ENCODE results near the gene MAD1L1.
A peak's percentile ranks its signal among the peaks of the same experiment; 100 is the strongest.

MAD1L1 gene

DNA sequence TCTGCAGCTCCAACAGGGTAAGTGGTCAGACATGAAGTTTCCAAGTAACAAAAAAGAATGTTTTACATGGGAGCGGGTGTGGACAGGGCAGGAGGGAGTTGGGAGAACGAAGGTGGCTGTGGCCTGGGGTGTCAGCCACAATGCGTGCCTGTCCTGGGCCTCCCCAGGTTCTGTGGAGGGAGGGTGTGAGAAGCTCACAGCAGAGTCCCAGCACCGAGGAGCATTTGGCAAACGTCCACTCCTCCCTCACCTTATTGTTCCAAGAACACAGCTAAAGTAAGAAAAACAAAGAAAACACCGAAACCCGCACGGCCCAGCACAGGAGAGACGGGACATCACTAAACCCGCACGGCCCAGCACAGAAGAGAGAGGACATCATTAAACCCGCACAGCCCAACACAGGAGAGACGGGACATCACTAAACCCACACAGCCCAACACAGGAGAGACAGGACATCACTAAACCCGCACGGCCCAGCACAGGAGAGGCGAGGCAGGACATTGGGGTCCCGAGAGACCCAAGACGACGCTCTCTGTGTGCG lies 226.4 kb downstream of the MAD1L1 start:
- Histone ChIP-seq H3K27me3 (ENCODE audit: control insufficient read depth, low read length) (no peaks in the 10 kb centered on the region), H3K79me2 (ENCODE audit: control insufficient read depth, low read length) (no peaks in the 10 kb centered on the region), H3K4me2 (ENCODE audit: low read length) (peak overlapping the region; percentile 55), H3K36me3 (ENCODE audit: control insufficient read depth, low read length) (peaks cover 4% of the 10 kb centered on the region), H3F3A (ENCODE audit: control insufficient read depth, insufficient read depth) (no peaks in the 10 kb centered on the region), H3K9me3 (ENCODE audit: control insufficient read depth, insufficient read depth, low read length) (no peaks in the 10 kb centered on the region), H3K27ac (ENCODE audit: low read depth, low read length) (peak overlapping the region; percentile 43; the same call in 1 of the 2 replicates), H3K4me3 (ENCODE audit: low read length) (peak overlapping the region; percentile 38), H3K9me2 (replicated peaks; ENCODE audit: control insufficient read depth, low read length) (no peaks in the 10 kb centered on the region), H4K20me1 (ENCODE audit: control insufficient read depth, insufficient read depth, low read depth, low read length) (no peaks in the 10 kb centered on the region), H3K4me1 (ENCODE audit: control insufficient read depth, low read length) (peaks cover 26% of the 10 kb centered on the region)
- TF ChIP-seq, protein P1, sequence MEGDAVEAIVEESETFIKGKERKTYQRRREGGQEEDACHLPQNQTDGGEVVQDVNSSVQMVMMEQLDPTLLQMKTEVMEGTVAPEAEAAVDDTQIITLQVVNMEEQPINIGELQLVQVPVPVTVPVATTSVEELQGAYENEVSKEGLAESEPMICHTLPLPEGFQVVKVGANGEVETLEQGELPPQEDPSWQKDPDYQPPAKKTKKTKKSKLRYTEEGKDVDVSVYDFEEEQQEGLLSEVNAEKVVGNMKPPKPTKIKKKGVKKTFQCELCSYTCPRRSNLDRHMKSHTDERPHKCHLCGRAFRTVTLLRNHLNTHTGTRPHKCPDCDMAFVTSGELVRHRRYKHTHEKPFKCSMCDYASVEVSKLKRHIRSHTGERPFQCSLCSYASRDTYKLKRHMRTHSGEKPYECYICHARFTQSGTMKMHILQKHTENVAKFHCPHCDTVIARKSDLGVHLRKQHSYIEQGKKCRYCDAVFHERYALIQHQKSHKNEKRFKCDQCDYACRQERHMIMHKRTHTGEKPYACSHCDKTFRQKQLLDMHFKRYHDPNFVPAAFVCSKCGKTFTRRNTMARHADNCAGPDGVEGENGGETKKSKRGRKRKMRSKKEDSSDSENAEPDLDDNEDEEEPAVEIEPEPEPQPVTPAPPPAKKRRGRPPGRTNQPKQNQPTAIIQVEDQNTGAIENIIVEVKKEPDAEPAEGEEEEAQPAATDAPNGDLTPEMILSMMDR (IDR thresholded peaks at IDR 0.05; ENCODE audit: low read depth, low read length, poor library complexity, severe bottlenecking), result no peak
- TF ChIP-seq EZH2phosphoT487 (IDR thresholded peaks at IDR 0.05; ENCODE audit: borderline replicate concordance, low read length), result no peak

DNA sequence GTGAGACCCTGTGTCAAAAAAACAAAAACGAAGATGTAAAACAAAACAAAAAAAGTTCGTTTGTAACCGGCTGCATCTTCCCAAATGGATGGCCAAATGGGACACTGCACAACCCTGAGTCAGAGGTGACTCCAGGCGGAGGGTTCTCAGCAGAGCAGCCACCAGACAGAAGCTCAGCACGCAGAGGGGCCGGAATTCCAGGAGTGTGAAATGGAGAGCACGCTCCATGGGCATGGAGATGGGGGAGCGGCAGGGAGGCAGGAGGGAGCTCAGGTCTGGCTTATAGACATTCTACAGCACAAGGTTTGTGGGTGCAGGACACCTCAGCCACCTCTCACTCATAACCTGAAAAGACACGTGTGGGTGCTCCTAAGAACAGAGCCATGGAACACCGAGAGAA lies 227.0 kb downstream of the MAD1L1 start:
- Histone ChIP-seq H3K9me3 (ENCODE audit: control insufficient read depth, insufficient read depth, low read length) (no peaks in the 10 kb centered on the region), H3F3A (ENCODE audit: control insufficient read depth, insufficient read depth) (no peaks in the 10 kb centered on the region), H3K4me3 (ENCODE audit: low read length) (peak overlapping the region; percentile 38), H3K4me1 (ENCODE audit: control insufficient read depth, low read length) (peaks cover 26% of the 10 kb centered on the region), H3K79me2 (ENCODE audit: control insufficient read depth, low read length) (no peaks in the 10 kb centered on the region), H4K20me1 (ENCODE audit: control insufficient read depth, insufficient read depth, low read depth, low read length) (no peaks in the 10 kb centered on the region), H3K27ac (ENCODE audit: low read depth, low read length) (peak overlapping the region; percentile 43), H3K4me2 (ENCODE audit: low read length) (peak overlapping the region; percentile 55), H3K27me3 (ENCODE audit: control insufficient read depth, low read length) (no peaks in the 10 kb centered on the region), H3K9me2 (replicated peaks; ENCODE audit: control insufficient read depth, low read length) (no peaks in the 10 kb centered on the region), H3K36me3 (ENCODE audit: control insufficient read depth, low read length) (peaks cover 4% of the 10 kb centered on the region)
- TF ChIP-seq EZH2phosphoT487 (IDR thresholded peaks at IDR 0.05; ENCODE audit: borderline replicate concordance, low read length), result no peak

DNA sequence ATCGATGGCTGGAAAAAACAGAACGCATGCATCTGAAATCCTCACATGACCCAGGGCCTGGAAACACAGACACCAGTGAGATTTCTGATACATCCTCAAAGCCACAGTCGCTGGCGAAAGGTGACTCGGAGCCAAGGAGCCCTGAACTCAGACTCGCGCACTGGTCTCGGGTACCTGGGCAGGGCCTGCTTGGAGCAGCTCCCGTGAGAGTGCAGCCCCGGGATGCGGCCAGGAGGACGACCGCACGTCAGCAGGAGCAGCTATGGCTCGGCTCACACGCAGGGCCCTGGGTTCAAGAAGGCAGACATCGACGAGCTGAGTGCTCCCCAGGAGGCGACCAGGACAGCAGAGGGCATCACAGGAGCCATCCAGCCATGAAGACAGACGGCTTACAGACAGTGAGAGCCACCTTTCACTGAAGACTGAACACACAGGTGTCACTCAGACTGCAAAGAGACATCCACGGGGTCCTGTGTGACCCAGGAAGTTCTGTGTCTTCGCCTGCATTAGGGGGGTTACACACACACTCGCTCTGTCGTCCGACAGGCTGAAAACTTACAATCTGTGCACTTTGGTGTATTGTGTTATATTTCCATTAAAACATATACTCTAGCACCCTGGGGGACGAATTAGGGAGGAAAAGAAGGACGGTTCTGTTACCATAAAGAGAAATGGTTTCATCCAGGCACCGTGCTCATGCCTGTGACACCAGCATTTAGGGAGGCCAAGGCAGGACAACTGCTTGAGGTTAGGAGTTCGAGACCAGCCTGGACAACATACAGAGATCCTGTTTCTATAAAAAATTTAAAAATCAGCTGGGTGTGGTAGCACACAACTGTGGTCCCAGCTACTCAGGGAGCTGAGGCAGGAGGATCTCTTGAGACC lies 227.7 kb downstream of the MAD1L1 start:
- TF ChIP-seq EZH2phosphoT487 (IDR thresholded peaks at IDR 0.05; ENCODE audit: borderline replicate concordance, low read length), result no peak
- TF ChIP-seq, protein P1 (IDR thresholded peaks at IDR 0.05; ENCODE audit: low read depth, low read length, poor library complexity, severe bottlenecking), result peak; percentile 48
- no peaks in the 10 kb centered on the region for H3K79me2 ChIP-seq (ENCODE audit: control insufficient read depth, low read length)
- H3K9me3 ChIP-seq (ENCODE audit: control insufficient read depth, insufficient read depth, low read length), result no peaks in the 10 kb centered on the region
- H4K20me1 ChIP-seq (ENCODE audit: control insufficient read depth, insufficient read depth, low read depth, low read length), result no peaks in the 10 kb centered on the region
- H3K9me2 ChIP-seq (replicated peaks; ENCODE audit: control insufficient read depth, low read length), result no peaks in the 10 kb centered on the region
- peaks cover 26% of the 10 kb centered on the region for H3K4me1 ChIP-seq (ENCODE audit: control insufficient read depth, low read length)
- no peaks in the 10 kb centered on the region for H3K27me3 ChIP-seq (ENCODE audit: control insufficient read depth, low read length)
- peaks cover 4% of the 10 kb centered on the region for H3K36me3 ChIP-seq (ENCODE audit: control insufficient read depth, low read length)
- H3K27ac ChIP-seq (ENCODE audit: low read depth, low read length), result peak overlapping the region; percentile 43
- no peaks in the 10 kb centered on the region for H3F3A ChIP-seq (ENCODE audit: control insufficient read depth, insufficient read depth)
- peak overlapping the region; percentile 55 for H3K4me2 ChIP-seq (ENCODE audit: low read length)
- H3K4me3 ChIP-seq (ENCODE audit: low read length), result peak overlapping the region; percentile 38; the same call in 1 of the 2 replicates
